ENCODE results near the gene GAS1.

- TF ChIP-seq CTCF (IDR thresholded peaks at IDR 0.05) (no peak), POLR2A (IDR thresholded peaks at IDR 0.05) (no peak), EP300 (IDR thresholded peaks at IDR 0.05) (no peak)
Observed at GRCh38 chr9:86953181-86953580, 5.9 kb upstream of the GAS1 start.

Measured in tibial nerve (tissue), 4 donors.